WTC11 (cell line): Measurements from ENCODE around the gene CLIP1. TPM values are rescaled to one million over a fixed set of nuclear protein-coding genes. Genes with fewer than 3 reads are reported as not detected.

Experiments
- ATAC-seq: fragments of 200-7000 bp; cut with Tn5 transposase; 2 replicates; pipeline ENCODE4 v1.10.0; 2021; ENCODE audit warnings: mild to moderate bottlenecking, moderate library complexity
- CTCF ChIA-PET: fragments of 300-600 bp; sonication (Branson Sonifier 250); formaldehyde crosslinking; loops from one replicate; lab custom pipeline; 2021; ENCODE audit warnings: antibody characterized with exemption; lab: Charles Lee
- POLR2A ChIA-PET: fragments of 350-600 bp; sonication (Branson Sonifier 250); formaldehyde crosslinking; loops from one replicate; lab custom pipeline; 2021; ENCODE audit warnings: antibody characterized with exemption; lab: Charles Lee
- DNase-seq: peaks from one replicate; pipeline ENCODE4 v3.0.0; 2021; ENCODE audit warnings: low spot score
- H3K27ac Mint-ChIP-seq: 2 replicates; pipeline ENCODE4 v1.8.0; 2021; ENCODE audit warnings: mixed read lengths
- H3K27me3 Mint-ChIP-seq: 2 replicates; pipeline ENCODE4 v1.8.0; 2021; ENCODE audit warnings: low read depth, mild to moderate bottlenecking, moderate library complexity, mixed read lengths
- H3K36me3 Mint-ChIP-seq: 2 replicates; pipeline ENCODE4 v1.8.0; 2021; ENCODE audit warnings: mixed read lengths
- H3K4me1 Mint-ChIP-seq: 2 replicates; pipeline ENCODE4 v1.8.0; 2022; ENCODE audit warnings: mixed read lengths
- H3K4me3 Mint-ChIP-seq: 2 replicates; pipeline ENCODE4 v1.8.0; 2021; ENCODE audit warnings: mild to moderate bottlenecking, moderate library complexity, mixed read lengths
- H3K9me3 Mint-ChIP-seq: 2 replicates; pipeline ENCODE4 v1.8.0; 2021; ENCODE audit warnings: mixed read lengths
- ATF1 ChIP-seq: sonication (generic); formaldehyde crosslinking; IDR thresholded peaks from 2 replicates; pipeline ENCODE4 v1.8.1; 2023; ENCODE audit warnings: mild to moderate bottlenecking, moderate library complexity, missing genetic modification reagents
- ETV6 ChIP-seq: sonication (generic); formaldehyde crosslinking; IDR thresholded peaks from 2 replicates; pipeline ENCODE4 v1.8.1; 2022; ENCODE audit warnings: mild to moderate bottlenecking, missing genetic modification reagents
- KAT7 ChIP-seq: sonication (generic); formaldehyde crosslinking; IDR thresholded peaks from 2 replicates; pipeline ENCODE4 v1.8.1; 2023; ENCODE audit warnings: missing genetic modification reagents, mild to moderate bottlenecking, borderline replicate concordance
- MLX ChIP-seq: sonication (generic); formaldehyde crosslinking; IDR thresholded peaks from 2 replicates; pipeline ENCODE4 v1.8.1; 2023; ENCODE audit warnings: mild to moderate bottlenecking, missing genetic modification reagents, moderate library complexity
- NR1H2 ChIP-seq: sonication (generic); formaldehyde crosslinking; IDR thresholded peaks from 2 replicates; pipeline ENCODE4 v1.9.0; 2021; ENCODE audit warnings: mild to moderate bottlenecking, moderate library complexity, missing genetic modification reagents
- NR3C1 ChIP-seq: sonication (generic); formaldehyde crosslinking; conservative IDR thresholded peaks from 2 replicates; pipeline ENCODE4 v1.8.1; 2023; ENCODE audit warnings: low read depth, mild to moderate bottlenecking, missing genetic modification reagents
- PRDM15 ChIP-seq: sonication (generic); formaldehyde crosslinking; IDR thresholded peaks from 2 replicates; pipeline ENCODE4 v1.8.0; 2022; ENCODE audit warnings: missing genetic modification reagents
- PRRX2 ChIP-seq: fragments of 250-450 bp; sonication (Bioruptor Pico); IDR thresholded peaks from 2 replicates; pipeline ENCODE4 v1.8.0; 2021; ENCODE audit warnings: mild to moderate bottlenecking
- SP1 ChIP-seq: sonication (generic); formaldehyde crosslinking; conservative IDR thresholded peaks from 2 replicates; pipeline ENCODE4 v1.8.1; 2022; ENCODE audit warnings: missing genetic modification reagents
- STAT6 ChIP-seq: sonication (generic); formaldehyde crosslinking; conservative IDR thresholded peaks from 2 replicates; pipeline ENCODE4 v1.8.1; 2023; ENCODE audit warnings: mild to moderate bottlenecking, low read depth, missing genetic modification reagents, moderate library complexity
- ZBTB43 ChIP-seq: sonication (generic); formaldehyde crosslinking; IDR thresholded peaks from 2 replicates; pipeline ENCODE4 v1.8.1; 2023; ENCODE audit warnings: mild to moderate bottlenecking, missing genetic modification reagents
- total RNA-seq: library from RNA; stranded (reverse); gene quantifications from 3 replicates; pipeline ENCODE4 v1.2.3, GENCODE V29; 2021
- TF ChIP-seq, protein P1 (sequence below): sonication (generic); formaldehyde crosslinking; IDR thresholded peaks from 2 replicates; pipeline ENCODE4 v1.8.1; 2022; ENCODE audit warnings: missing genetic modification reagents, borderline replicate concordance
- TF ChIP-seq, protein P2 (sequence below): fragments of 250-450 bp; sonication (Bioruptor Pico); IDR thresholded peaks from 2 replicates; pipeline ENCODE4 v2.1.2; 2022; ENCODE audit warnings: mild to moderate bottlenecking, moderate library complexity

The CLIP1 gene
- total RNA-seq, 1 experiment from 2014 or later = 24.9 TPM

DNA sequence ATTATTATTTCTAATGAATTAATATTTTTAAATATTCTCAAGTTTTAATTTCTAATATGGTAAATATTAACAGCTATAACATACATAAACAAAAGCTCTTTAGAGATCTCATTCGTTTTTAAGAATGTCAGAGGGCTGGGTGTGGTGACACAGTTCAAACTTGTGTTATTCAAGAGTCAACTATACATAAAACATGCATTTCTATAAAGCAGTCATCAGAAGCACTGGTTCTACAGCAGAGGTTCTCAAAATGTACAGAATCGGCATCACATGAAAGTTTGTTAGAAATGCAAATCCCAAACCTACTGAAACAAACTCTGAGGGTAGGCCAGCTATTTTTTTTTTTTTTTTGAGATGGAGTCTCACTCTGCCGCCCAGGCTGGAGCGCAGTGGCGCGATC lies 34.6 kb downstream of the CLIP1 start:
- ATAC-seq (no peak), DNase-seq (no peak)
- ChIA-PET POLR2A (no interaction called here), CTCF (no interaction called here)
- TF ChIP-seq NR1H2 (no peak), ETV6 (CRISPR knock-in tag) (no peak), KAT7 (no peak), ZBTB43 (CRISPR knock-in tag) (no peak), MLX (CRISPR knock-in tag) (no peak), PRDM15 (CRISPR knock-in tag) (no peak), ATF1 (CRISPR knock-in tag) (no peak), SP1 (CRISPR knock-in tag) (no peak), STAT6 (CRISPR knock-in tag) (no peak), NR3C1 (CRISPR knock-in tag) (no peak), PRRX2 (CRISPR knock-in tag) (no peak)
- TF ChIP-seq, protein P1, sequence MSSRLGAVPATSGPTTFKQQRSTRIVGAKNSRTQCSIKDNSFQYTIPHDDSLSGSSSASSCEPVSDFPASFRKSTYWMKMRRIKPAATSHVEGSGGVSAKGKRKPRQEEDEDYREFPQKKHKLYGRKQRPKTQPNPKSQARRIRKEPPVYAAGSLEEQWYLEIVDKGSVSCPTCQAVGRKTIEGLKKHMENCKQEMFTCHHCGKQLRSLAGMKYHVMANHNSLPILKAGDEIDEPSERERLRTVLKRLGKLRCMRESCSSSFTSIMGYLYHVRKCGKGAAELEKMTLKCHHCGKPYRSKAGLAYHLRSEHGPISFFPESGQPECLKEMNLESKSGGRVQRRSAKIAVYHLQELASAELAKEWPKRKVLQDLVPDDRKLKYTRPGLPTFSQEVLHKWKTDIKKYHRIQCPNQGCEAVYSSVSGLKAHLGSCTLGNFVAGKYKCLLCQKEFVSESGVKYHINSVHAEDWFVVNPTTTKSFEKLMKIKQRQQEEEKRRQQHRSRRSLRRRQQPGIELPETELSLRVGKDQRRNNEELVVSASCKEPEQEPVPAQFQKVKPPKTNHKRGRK (CRISPR knock-in tag) = no peak
- TF ChIP-seq, protein P2, sequence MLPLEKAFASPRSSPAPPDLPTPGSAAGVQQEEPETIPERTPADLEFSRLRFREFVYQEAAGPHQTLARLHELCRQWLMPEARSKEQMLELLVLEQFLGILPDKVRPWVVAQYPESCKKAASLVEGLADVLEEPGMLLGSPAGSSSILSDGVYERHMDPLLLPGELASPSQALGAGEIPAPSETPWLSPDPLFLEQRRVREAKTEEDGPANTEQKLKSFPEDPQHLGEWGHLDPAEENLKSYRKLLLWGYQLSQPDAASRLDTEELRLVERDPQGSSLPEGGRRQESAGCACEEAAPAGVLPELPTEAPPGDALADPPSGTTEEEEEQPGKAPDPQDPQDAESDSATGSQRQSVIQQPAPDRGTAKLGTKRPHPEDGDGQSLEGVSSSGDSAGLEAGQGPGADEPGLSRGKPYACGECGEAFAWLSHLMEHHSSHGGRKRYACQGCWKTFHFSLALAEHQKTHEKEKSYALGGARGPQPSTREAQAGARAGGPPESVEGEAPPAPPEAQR (CRISPR knock-in tag) = no peak
- Mint-ChIP-seq H3K4me1 (peaks cover 21% of the 10 kb centered on the region), H3K27ac (no peak overlapping the region), H3K27me3 (no peaks in the 10 kb centered on the region; the same call in 1 of the 2 replicates), H3K36me3 (no peaks in the 10 kb centered on the region), H3K9me3 (no peaks in the 10 kb centered on the region), H3K4me3 (no peak overlapping the region)
